Neural progenitor cell (in vitro differentiated cells): Measurements from ENCODE around the gene SCAMP1. TPM values are rescaled to one million over a fixed set of nuclear protein-coding genes. Genes with fewer than 3 reads are reported as not detected.
A peak's percentile ranks its signal among the peaks of the same experiment; 100 is the strongest.

Experiments
- DNase-seq: peaks from one replicate; pipeline ENCODE4 v3.0.0-alpha.2; 2016; ENCODE audit warnings: low spot score
- H2AFZ ChIP-seq: fragments of 200-600 bp; sonication (generic); replicated peaks from 2 replicates; pipeline ENCODE4 v1.6.1; 2016; ENCODE audit warnings: antibody characterized with exemption
- H3F3A ChIP-seq: fragments of 200-600 bp; sonication (generic); 2 replicates; pipeline ENCODE4 v1.6.1; 2016; ENCODE audit warnings: antibody characterized with exemption, low read depth
- H3K27ac ChIP-seq: fragments of 200-600 bp; sonication (generic); 2 replicates; pipeline ENCODE4 v1.5.1; 2016; ENCODE audit warnings: mild to moderate bottlenecking
- H3K27me3 ChIP-seq: fragments of 200-600 bp; sonication (generic); 2 replicates; pipeline ENCODE4 v1.6.1; 2016; ENCODE audit warnings: mild to moderate bottlenecking, moderate library complexity
- H3K36me3 ChIP-seq: fragments of 200-600 bp; sonication (generic); 2 replicates; pipeline ENCODE4 v1.5.1; 2016
- H3K4me1 ChIP-seq: fragments of 200-600 bp; sonication (generic); 2 replicates; pipeline ENCODE4 v1.6.1; 2016; ENCODE audit warnings: mixed run types
- H3K4me2 ChIP-seq: fragments of 200-600 bp; sonication (generic); 2 replicates; pipeline ENCODE4 v1.6.1; 2016
- H3K4me3 ChIP-seq: fragments of 200-600 bp; sonication (generic); 2 replicates; pipeline ENCODE4 v1.5.1; 2016
- H3K79me2 ChIP-seq: fragments of 200-600 bp; sonication (generic); 2 replicates; pipeline ENCODE4 v1.6.1; 2016; ENCODE audit warnings: low read depth
- H3K9ac ChIP-seq: fragments of 200-600 bp; sonication (generic); 2 replicates; pipeline ENCODE4 v1.6.1; 2016
- H3K9me3 ChIP-seq: fragments of 200-600 bp; sonication (generic); 2 replicates; pipeline ENCODE4 v1.5.1; 2016; ENCODE audit warnings: low read depth
- H4K20me1 ChIP-seq: fragments of 200-600 bp; sonication (generic); 2 replicates; pipeline ENCODE4 v1.6.1; 2016; ENCODE audit warnings: low read depth
- H3K27ac Mint-ChIP-seq: 3 replicates; pipeline ENCODE4 v1.8.0; 2021; ENCODE audit warnings: mixed read lengths
- H3K27me3 Mint-ChIP-seq: 2 replicates; pipeline ENCODE4 v1.8.0; 2022; ENCODE audit warnings: low read depth, mild to moderate bottlenecking, inconsistent platforms, moderate library complexity, mixed read lengths; ENCODE audit not compliant: insufficient read depth
- H3K36me3 Mint-ChIP-seq: 3 replicates; pipeline ENCODE4 v1.8.0; 2021; ENCODE audit warnings: mixed read lengths
- H3K4me1 Mint-ChIP-seq: 3 replicates; pipeline ENCODE4 v1.8.0; 2021; ENCODE audit warnings: mixed read lengths
- H3K4me3 Mint-ChIP-seq: 3 replicates; pipeline ENCODE4 v1.8.0; 2021; ENCODE audit warnings: mild to moderate bottlenecking, moderate library complexity, mixed read lengths
- H3K9me3 Mint-ChIP-seq: 3 replicates; pipeline ENCODE4 v1.8.0; 2020; ENCODE audit warnings: mixed read lengths
- EZH2 ChIP-seq: fragments of 200-600 bp; sonication (generic); IDR thresholded peaks from 2 replicates; pipeline ENCODE4 v1.6.1; 2017; ENCODE audit warnings: antibody characterized with exemption, mild to moderate bottlenecking, moderate library complexity
- EZH2phosphoT487 ChIP-seq: fragments of 200-600 bp; sonication (generic); IDR thresholded peaks from 2 replicates; pipeline ENCODE4 v1.6.1; 2017; ENCODE audit warnings: antibody characterized with exemption
- total RNA-seq: library from RNA; depleted of rRNA; stranded (reverse); fragments of >200 nt; gene quantifications from 2 replicates; pipeline ENCODE4 v1.2.3, GENCODE V29; 2015; ENCODE audit warnings: low replicate concordance
- TF ChIP-seq, protein P1 (sequence below): fragments of 200-600 bp; sonication (generic); IDR thresholded peaks from 2 replicates; pipeline ENCODE4 v1.5.1; 2017; ENCODE audit warnings: antibody characterized with exemption, mild to moderate bottlenecking

SCAMP1 gene
- total RNA-seq, 1 donor from 2014 or later: 110 TPM

DNA sequence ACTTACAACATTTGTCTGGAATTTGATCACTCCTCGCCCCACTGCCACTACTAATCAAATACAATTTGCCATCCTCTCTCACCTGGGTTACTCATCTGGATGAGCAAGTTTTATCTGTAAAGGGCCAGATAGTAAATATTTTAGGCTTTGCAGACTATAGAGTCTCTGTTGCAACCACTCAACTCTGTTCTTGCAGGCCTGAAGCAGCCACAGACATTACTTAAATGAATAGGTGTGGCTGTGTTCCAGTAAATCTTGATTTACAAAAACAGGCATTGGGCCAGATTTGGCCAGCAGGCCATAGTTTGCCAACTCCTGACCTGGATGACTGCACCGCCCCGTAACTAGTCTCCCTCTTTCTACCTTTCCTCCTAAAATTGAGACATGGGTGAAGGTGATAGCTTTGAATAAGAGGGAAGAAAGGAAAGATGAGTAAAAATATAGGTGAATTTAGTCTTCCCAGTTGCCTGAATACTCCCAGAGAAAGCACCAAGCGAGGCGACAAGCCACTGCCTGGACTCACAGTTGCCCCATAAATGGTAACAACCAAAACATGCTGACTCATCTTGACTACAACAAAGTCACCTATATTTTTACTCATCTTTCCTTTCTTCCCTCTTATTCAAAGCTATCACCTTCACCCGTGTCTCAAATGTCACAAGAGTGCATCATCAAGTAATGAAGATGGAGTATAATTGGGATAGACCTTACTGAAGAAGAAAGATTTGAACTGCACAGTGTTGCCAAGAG is 32.5 kb upstream of the SCAMP1 start:
- Mint-ChIP-seq H3K27ac (no peak overlapping the region), H3K36me3 (no peaks in the 10 kb centered on the region), H3K27me3 (no peaks in the 10 kb centered on the region), H3K9me3 (peaks cover 2% of the 10 kb centered on the region), H3K4me1 (peaks cover 12% of the 10 kb centered on the region), H3K4me3 (no peak overlapping the region)
- H3K4me2 ChIP-seq: peak overlapping the region; percentile 46
- H3K4me1 ChIP-seq: peaks cover 24% of the 10 kb centered on the region
- no peak overlapping the region for H3K4me3 ChIP-seq
- H2AFZ ChIP-seq: peak overlapping the region; percentile 48
- no peaks in the 10 kb centered on the region for H3K79me2 ChIP-seq
- no peak overlapping the region for H3K9ac ChIP-seq
- H3K27me3 ChIP-seq: no peaks in the 10 kb centered on the region
- TF ChIP-seq, protein P1, sequence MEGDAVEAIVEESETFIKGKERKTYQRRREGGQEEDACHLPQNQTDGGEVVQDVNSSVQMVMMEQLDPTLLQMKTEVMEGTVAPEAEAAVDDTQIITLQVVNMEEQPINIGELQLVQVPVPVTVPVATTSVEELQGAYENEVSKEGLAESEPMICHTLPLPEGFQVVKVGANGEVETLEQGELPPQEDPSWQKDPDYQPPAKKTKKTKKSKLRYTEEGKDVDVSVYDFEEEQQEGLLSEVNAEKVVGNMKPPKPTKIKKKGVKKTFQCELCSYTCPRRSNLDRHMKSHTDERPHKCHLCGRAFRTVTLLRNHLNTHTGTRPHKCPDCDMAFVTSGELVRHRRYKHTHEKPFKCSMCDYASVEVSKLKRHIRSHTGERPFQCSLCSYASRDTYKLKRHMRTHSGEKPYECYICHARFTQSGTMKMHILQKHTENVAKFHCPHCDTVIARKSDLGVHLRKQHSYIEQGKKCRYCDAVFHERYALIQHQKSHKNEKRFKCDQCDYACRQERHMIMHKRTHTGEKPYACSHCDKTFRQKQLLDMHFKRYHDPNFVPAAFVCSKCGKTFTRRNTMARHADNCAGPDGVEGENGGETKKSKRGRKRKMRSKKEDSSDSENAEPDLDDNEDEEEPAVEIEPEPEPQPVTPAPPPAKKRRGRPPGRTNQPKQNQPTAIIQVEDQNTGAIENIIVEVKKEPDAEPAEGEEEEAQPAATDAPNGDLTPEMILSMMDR: no peak
- no peak for TF ChIP-seq EZH2
- no peak for TF ChIP-seq EZH2phosphoT487
- H3K27ac ChIP-seq: no peak overlapping the region
- no peak for DNase-seq
- H3K36me3 ChIP-seq: no peaks in the 10 kb centered on the region
- no peaks in the 10 kb centered on the region for H3K9me3 ChIP-seq
- H3F3A ChIP-seq: peaks cover 38% of the 10 kb centered on the region
- no peaks in the 10 kb centered on the region for H4K20me1 ChIP-seq

GRCh38 chr5:78328585-78329173 is 31.7 kb upstream of the SCAMP1 start:
- H3K9me3 ChIP-seq: no peaks in the 10 kb centered on the region
- no peak overlapping the region for H3K27ac Mint-ChIP-seq
- peaks cover 12% of the 10 kb centered on the region for H3K4me1 Mint-ChIP-seq
- TF ChIP-seq, protein P1: no peak
- TF ChIP-seq EZH2phosphoT487 (no peak), EZH2 (no peak)
- peaks cover 2% of the 10 kb centered on the region for H3K9me3 Mint-ChIP-seq
- DNase-seq: no peak
- peak overlapping the region; percentile 48 for H2AFZ ChIP-seq
- H3K4me1 ChIP-seq: peaks cover 24% of the 10 kb centered on the region
- H4K20me1 ChIP-seq: no peaks in the 10 kb centered on the region
- no peak overlapping the region for H3K9ac ChIP-seq
- no peaks in the 10 kb centered on the region for H3K36me3 ChIP-seq
- no peak overlapping the region for H3K4me3 ChIP-seq
- no peaks in the 10 kb centered on the region for H3K27me3 ChIP-seq
- no peaks in the 10 kb centered on the region for H3K36me3 Mint-ChIP-seq
- H3K4me3 Mint-ChIP-seq: no peak overlapping the region
- peak overlapping the region; percentile 46 for H3K4me2 ChIP-seq
- H3K79me2 ChIP-seq: no peaks in the 10 kb centered on the region
- no peaks in the 10 kb centered on the region for H3K27me3 Mint-ChIP-seq
- peaks cover 38% of the 10 kb centered on the region for H3F3A ChIP-seq
- H3K27ac ChIP-seq: peak overlapping the region; percentile 37

DNA sequence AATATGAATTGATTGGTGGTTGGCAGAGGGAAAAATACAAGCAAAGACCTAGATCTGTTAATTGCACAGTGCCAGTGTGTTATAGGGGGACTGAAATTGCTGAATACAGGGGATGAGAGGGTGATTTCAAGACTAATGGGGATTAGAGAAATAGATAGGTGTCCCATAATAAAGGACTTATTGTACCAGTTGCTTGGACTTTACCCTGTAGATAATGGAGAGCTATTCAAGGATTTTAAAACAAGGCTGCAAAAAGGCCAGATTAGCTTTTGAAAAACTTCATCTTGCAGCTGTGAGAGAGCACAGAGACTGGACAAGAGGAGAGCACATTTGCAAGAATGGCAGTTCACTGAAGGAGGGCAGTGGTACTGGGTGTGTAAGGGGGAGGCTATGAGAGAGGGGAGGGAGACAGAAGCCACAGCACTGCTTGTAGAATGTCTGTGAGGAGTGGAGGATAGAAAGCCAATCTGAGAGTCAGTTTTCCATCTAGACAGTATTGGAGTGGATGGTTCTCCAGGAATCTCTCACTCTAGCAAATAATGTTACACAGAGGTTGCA is 28.8 kb upstream of the SCAMP1 start:
- Mint-ChIP-seq H3K4me1 (peaks cover 27% of the 10 kb centered on the region), H3K36me3 (no peaks in the 10 kb centered on the region), H3K4me3 (no peak overlapping the region), H3K9me3 (peaks cover 6% of the 10 kb centered on the region), H3K27ac (no peak overlapping the region), H3K27me3 (no peaks in the 10 kb centered on the region)
- Histone ChIP-seq H3K79me2 (no peaks in the 10 kb centered on the region), H2AFZ (no peak overlapping the region), H3K36me3 (no peaks in the 10 kb centered on the region), H3K27ac (peak overlapping the region; percentile 1), H3K9me3 (no peaks in the 10 kb centered on the region), H3K4me2 (peak overlapping the region; percentile 11), H3K4me3 (no peak overlapping the region), H3K4me1 (peaks cover 27% of the 10 kb centered on the region), H4K20me1 (no peaks in the 10 kb centered on the region), H3F3A (peaks cover 46% of the 10 kb centered on the region), H3K9ac (no peak overlapping the region), H3K27me3 (no peaks in the 10 kb centered on the region)
- TF ChIP-seq EZH2phosphoT487: peak; percentile 92
- TF ChIP-seq, protein P1: no peak
- DNase-seq: peak; percentile 69
